Esophagus squamous epithelium (tissue), 5 donors: ENCODE measurements around the gene SLF2. TPM values are rescaled to one million over a fixed set of nuclear protein-coding genes. Genes with fewer than 3 reads are reported as not detected.

Source experiments
- DNase-seq: peaks from one replicate; lab custom pipeline; 2025; lab: John Stamatoyannopoulos, UW
- H3K27ac ChIP-seq, 4 donors: fragments of 200-600 bp; sonication (generic); one replicate each; pipeline ENCODE4 v1.5.1; 2016 to 2019; ENCODE audit warnings: mild to moderate bottlenecking in 1 of 4
- H3K27me3 ChIP-seq, 4 donors: fragments of 200-600 bp; sonication (generic); 1 replicate in 3 of 4; 2 replicates in 1 of 4; pipeline versions ENCODE4 v1.5.1 to v1.6.0; 2017 to 2021; ENCODE audit warnings: antibody characterized with exemption in 1 of 4
- H3K36me3 ChIP-seq, 3 donors: fragments of 200-600 bp; sonication (generic); one replicate each; pipeline ENCODE4 v1.5.1; 2016 to 2019
- H3K4me1 ChIP-seq, 3 donors: fragments of 200-600 bp; sonication (generic); one replicate each; pipeline ENCODE4 v1.5.1; 2017 to 2019
- H3K4me3 ChIP-seq, 4 donors: fragments of 200-600 bp; sonication (generic); 1 replicate in 3 of 4; 2 replicates in 1 of 4; pipeline ENCODE4 v1.5.1; 2016 to 2019; ENCODE audit warnings: mild to moderate bottlenecking in 2 of 4, moderate library complexity in 1 of 4
- H3K9me3 ChIP-seq, 3 donors: fragments of 200-600 bp; sonication (generic); one replicate each; pipeline ENCODE4 v1.5.1; 2016 to 2019
- CTCF ChIP-seq, 6 experiments: fragments of 450-650 bp in 4 of 6; fragments of 200-600 bp in 2 of 6; sonication (generic) in 2 of 6; IDR thresholded peaks; one replicate each; pipeline ENCODE4 v1.5.1; 2016 to 2019; ENCODE audit warnings: antibody characterized with exemption in 6 of 6, mild to moderate bottlenecking in 4 of 6, moderate library complexity in 4 of 6
- POLR2A ChIP-seq, 4 donors: fragments of 450-650 bp; IDR thresholded peaks; one replicate each; pipeline ENCODE4 v1.6.1; 2017; ENCODE audit warnings: antibody characterized with exemption in 4 of 4, mild to moderate bottlenecking in 4 of 4, moderate library complexity in 3 of 4
- WGBS, 2 donors: methylation state at CpG; one replicate each; pipeline ENCODE4 v1.1.5; 2018; 5-methylcytosine and 5-hydroxymethylcytosine counted together
- intact Hi-C: fragments of 100-400 bp; cut with DNase I; formaldehyde crosslinking; loops from one replicate; pipeline ENCODE4 v1.15.0; 2022
- total RNA-seq, 4 donors: library from RNA; depleted of rRNA; stranded (reverse); fragments of >200 nt; gene quantifications; one replicate each; pipeline ENCODE4 v1.1.0, GENCODE V29; 2016
- donor health status: DM: yes; HTN: yes; CAD: no.

The SLF2 gene
- total RNA-seq, 4 donors from 2014 or later: 12.1 to 24.8 (median 13.5) TPM

DNA sequence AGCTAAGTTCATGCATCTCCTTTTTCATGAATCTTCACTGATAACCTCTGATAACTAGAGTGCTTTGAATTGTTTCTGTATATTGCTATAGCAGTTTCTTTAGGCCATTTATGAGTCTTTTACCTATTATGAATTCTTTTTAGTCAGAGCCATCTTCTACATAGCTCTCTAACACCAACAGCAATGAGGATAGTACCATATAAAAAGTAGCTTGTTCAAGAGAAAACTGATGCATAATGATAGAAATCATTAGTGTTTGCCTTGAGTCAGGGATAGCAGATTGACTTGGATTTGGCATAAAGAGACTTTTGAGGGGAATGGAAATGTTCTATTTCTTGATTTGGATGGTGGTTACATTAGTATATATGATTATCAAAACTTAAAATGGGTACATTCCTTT, 30.7 kb downstream of the SLF2 start:
- Histone ChIP-seq H3K36me3 (peaks cover 18 to 100% (median 37%) of the 10 kb centered on the region in 3 donors), H3K27ac (no peak overlapping the region), H3K9me3 (no peaks in the 10 kb centered on the region), H3K4me3 (no peak overlapping the region), H3K4me1 (no peaks in the 10 kb centered on the region), H3K27me3 (no peaks in the 10 kb centered on the region)
- TF ChIP-seq POLR2A (IDR thresholded peaks at IDR 0.05) (no peak), CTCF (IDR thresholded peaks at IDR 0.05) (no peak)
- intact Hi-C loops: no loop called here
- DNase-seq: no peak

DNA sequence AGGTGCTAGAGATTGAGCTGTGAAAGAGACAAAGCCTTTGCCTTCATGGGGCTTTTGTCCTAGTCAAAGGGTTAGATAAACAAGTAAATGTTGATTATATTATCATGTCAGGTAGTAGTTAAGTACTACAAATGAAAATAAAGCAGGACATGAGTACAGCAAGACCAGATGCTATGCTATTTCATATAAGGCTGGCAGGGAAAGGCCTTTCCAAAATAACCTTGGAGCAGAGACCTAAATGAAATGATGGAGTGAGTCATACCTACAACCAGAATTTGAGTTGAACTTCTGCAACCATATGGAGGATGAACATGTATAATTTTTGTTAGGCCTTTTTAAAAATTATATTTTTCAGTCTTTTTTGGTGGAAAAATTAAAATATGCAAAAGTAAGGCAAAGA, 33.0 kb downstream of the SLF2 start:
- no peaks in the 10 kb centered on the region for H3K27me3 ChIP-seq
- H3K36me3 ChIP-seq: peaks cover 13 to 100% (median 39%) of the 10 kb centered on the region in 3 donors
- TF ChIP-seq POLR2A (IDR thresholded peaks at IDR 0.05): no peak
- no peak for TF ChIP-seq CTCF (IDR thresholded peaks at IDR 0.05)

DNA sequence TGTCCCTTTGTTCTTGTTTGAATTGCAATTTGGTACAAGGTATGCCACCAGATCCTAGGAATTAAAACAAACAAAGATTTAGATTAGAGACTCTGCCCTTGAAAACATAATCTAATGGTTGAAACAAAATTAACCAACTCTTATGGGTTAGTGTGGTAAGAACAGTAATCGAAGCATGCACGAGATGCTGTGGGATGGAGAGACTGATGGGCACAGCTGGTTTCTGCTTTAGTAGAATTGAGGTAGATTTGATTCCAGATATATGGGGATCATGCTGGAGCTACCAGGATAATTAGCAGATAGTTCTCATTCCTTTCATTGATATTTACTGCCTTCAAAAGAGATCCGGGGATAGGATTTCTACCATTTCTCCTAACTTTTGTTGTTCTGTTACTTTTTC, 36.2 kb downstream of the SLF2 start:
- 86 to 89% methylated on average over 3 of the region's 3 CpGs for WGBS, 2 donors
- intact Hi-C loops: no loop called here
- H3K36me3 ChIP-seq: peaks cover 15 to 100% (median 43%) of the 10 kb centered on the region in 3 donors

More for the DNA sequence above, 33.0 kb downstream of the SLF2 start:
- H3K4me3 ChIP-seq: no peak overlapping the region
- no peaks in the 10 kb centered on the region for H3K9me3 ChIP-seq
- DNase-seq: no peak
- no peak overlapping the region for H3K27ac ChIP-seq
- no peaks in the 10 kb centered on the region for H3K4me1 ChIP-seq
- intact Hi-C loops: no loop called here

DNA sequence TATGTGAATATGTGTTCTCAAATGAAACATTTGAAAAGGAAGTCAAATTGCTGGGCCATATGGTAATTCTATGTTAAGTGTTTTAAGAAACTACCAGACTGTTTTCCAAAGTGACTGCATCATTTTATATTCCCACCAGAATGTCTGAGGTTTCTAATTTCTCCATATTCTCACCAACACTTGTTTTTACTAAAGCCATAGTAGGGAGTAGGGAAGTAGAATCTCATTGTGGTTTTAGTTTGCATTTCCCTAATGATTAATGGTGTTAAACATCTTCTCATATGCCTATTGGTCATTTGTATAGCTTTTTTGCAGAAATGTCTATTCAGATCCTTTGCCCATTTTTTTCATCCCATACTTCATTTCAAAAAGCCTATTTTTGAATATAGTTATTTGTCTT, 47.5 kb downstream of the SLF2 start:
- no peaks in the 10 kb centered on the region for H3K4me1 ChIP-seq
- H3K9me3 ChIP-seq: no peaks in the 10 kb centered on the region
- no peak overlapping the region for H3K4me3 ChIP-seq
- H3K36me3 ChIP-seq: peaks cover 3 to 99% (median 12%) of the 10 kb centered on the region in 3 donors
- no peak for DNase-seq
- no peak for TF ChIP-seq POLR2A (IDR thresholded peaks at IDR 0.05)
- no peaks in the 10 kb centered on the region for H3K27me3 ChIP-seq
- H3K27ac ChIP-seq: no peak overlapping the region
- intact Hi-C loops: no loop called here

More for the DNA sequence above, 36.2 kb downstream of the SLF2 start:
- no peaks in the 10 kb centered on the region for H3K9me3 ChIP-seq
- no peak overlapping the region for H3K4me3 ChIP-seq
- no peaks in the 10 kb centered on the region for H3K27me3 ChIP-seq
- no peaks in the 10 kb centered on the region for H3K4me1 ChIP-seq
- H3K27ac ChIP-seq: no peak overlapping the region
- no peak for DNase-seq
- TF ChIP-seq CTCF (IDR thresholded peaks at IDR 0.05): no peak
- no peak for TF ChIP-seq POLR2A (IDR thresholded peaks at IDR 0.05)

GRCh38 chr10:100962351-100963080, 49.8 kb downstream of the SLF2 start:
- Histone ChIP-seq H3K27ac (no peak overlapping the region), H3K4me1 (no peaks in the 10 kb centered on the region), H3K27me3 (no peaks in the 10 kb centered on the region), H3K36me3 (peaks cover 0 to 90% (median 11%) of the 10 kb centered on the region in 3 donors), H3K4me3 (no peak overlapping the region), H3K9me3 (no peaks in the 10 kb centered on the region)
- no peak for DNase-seq
- 77 to 79% methylated on average over 4 of the region's 4 CpGs for WGBS, 2 donors
- intact Hi-C loops: no loop called here
- TF ChIP-seq CTCF (IDR thresholded peaks at IDR 0.05) (no peak), POLR2A (IDR thresholded peaks at IDR 0.05) (no peak)
